ENCODE data around the gene ZCCHC4. TPM values are rescaled to one million over a fixed set of nuclear protein-coding genes. Genes with fewer than 3 reads are reported as not detected.
"Not testable (repeated sequence)": the region's sequence is repeated elsewhere in the genome, so short reads cannot be mapped to it uniquely, and the experiment has no call there.

The ZCCHC4 gene
- total and polyA plus RNA-seq, 2 donors = 6.5 to 29.7 TPM

DNA sequence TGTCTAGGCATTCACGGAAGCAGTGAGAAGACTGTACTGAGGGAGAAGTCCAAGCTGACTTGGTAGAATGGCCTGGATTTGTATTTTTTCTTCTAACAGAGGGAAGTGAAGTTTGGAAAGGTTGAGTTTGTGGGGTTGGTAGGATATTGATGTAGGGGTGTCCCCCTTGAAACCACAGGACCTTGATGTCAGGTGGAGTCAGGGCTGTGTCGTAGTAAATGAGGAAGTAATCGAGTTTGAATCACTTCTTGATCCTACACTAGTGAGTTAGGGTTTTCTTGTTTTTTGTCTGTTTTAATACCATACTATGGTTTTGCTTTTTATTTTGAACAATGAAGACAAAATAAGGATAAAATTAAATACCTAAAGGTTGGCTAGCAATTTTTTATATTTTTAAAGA lies 34.3 kb downstream of the ZCCHC4 start:
- no peak for DNase-seq (ENCODE audit: extremely low spot score)
- peaks cover 2% of the 10 kb centered on the region for H3K36me3 ChIP-seq (ENCODE audit: insufficient read depth)
- no peak overlapping the region for H3K27ac ChIP-seq (ENCODE audit: low read depth)
- no peak overlapping the region for H3K4me3 ChIP-seq (ENCODE audit: low read depth, low read length)
- WGBS = 91% methylated on average over 3 of the region's 3 CpGs
- H3K4me1 ChIP-seq (ENCODE audit: insufficient read depth) = no peaks in the 10 kb centered on the region

DNA sequence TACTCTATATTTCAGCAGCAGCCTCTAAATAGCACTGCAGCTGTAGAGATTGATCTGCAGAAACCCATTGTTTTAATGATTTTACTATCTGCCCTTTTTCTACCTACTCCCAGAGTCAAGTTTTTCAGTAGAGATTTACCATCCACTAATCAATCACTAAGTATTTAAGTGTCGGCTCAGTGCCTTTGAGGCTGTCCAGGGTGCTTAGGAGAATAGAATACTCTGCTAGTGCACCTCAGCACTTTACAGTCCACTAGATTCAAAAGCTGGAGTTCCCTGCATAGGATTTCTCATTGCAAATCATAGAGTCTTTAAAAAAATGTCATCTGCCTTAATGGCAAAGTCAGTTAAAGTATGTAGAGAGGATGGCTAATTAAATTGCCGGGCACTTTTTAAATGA lies 34.9 kb downstream of the ZCCHC4 start:
- Histone ChIP-seq H3K36me3 (ENCODE audit: insufficient read depth) (peaks cover 4% of the 10 kb centered on the region), H3K27ac (ENCODE audit: low read depth) (no peak overlapping the region), H3K4me3 (ENCODE audit: low read depth, low read length) (no peak overlapping the region), H3K4me1 (ENCODE audit: insufficient read depth) (no peaks in the 10 kb centered on the region)
- WGBS = 52% methylated on average over 2 of the region's 2 CpGs
- DNase-seq (ENCODE audit: extremely low spot score) = no peak

DNA sequence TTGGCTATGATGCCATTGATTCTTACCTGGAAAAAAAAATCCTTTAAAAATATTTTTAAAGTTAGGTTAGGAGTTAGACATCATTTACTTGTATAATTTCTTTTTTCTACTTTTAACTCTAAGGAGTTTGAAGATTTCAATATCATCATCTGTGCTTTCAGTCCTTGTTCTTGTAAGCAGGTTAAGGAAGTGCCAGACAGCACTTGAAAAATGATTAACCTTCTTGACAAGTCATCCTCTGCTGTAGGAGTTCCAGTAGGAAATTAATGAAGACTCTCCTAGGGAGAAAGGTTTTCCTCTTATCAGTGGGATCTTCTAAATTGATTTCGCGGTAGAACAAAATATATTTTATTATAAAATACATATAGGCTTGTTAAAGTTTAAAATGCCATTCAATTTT lies 35.4 kb downstream of the ZCCHC4 start:
- no peak for DNase-seq (ENCODE audit: extremely low spot score)
- H3K27ac ChIP-seq (ENCODE audit: low read depth) = no peak overlapping the region
- H3K4me1 ChIP-seq (ENCODE audit: insufficient read depth) = no peaks in the 10 kb centered on the region
- H3K36me3 ChIP-seq (ENCODE audit: insufficient read depth) = peaks cover 4% of the 10 kb centered on the region
- no peak overlapping the region for H3K4me3 ChIP-seq (ENCODE audit: low read depth, low read length)
- WGBS = 68% methylated on average over 2 of the region's 2 CpGs

DNA sequence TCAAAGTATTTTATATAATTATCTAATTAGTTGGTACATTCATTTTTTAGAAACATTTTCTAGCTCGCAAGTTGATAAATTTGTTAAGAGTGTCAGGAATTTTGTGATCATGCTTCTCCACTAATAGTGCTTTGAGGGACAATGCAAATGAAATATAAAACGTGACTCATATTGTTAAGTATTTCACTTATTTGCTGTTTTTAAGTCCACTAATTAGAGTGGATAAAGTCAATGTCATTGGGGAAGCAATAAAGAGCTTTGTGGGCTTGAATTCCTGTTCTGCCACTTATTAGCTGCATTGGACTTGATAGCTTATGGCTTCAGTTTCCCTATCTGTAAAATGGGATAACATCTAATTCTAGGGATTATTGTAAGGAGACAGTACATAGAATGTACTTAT lies 38.0 kb downstream of the ZCCHC4 start:
- Histone ChIP-seq H3K27ac (ENCODE audit: low read depth) (no peak overlapping the region), H3K4me3 (ENCODE audit: low read depth, low read length) (no peak overlapping the region), H3K36me3 (ENCODE audit: insufficient read depth) (peaks cover 4% of the 10 kb centered on the region), H3K4me1 (ENCODE audit: insufficient read depth) (no peaks in the 10 kb centered on the region)
- 84% methylated on average over 2 of the region's 2 CpGs for WGBS
- no peak for DNase-seq (ENCODE audit: extremely low spot score)

DNA sequence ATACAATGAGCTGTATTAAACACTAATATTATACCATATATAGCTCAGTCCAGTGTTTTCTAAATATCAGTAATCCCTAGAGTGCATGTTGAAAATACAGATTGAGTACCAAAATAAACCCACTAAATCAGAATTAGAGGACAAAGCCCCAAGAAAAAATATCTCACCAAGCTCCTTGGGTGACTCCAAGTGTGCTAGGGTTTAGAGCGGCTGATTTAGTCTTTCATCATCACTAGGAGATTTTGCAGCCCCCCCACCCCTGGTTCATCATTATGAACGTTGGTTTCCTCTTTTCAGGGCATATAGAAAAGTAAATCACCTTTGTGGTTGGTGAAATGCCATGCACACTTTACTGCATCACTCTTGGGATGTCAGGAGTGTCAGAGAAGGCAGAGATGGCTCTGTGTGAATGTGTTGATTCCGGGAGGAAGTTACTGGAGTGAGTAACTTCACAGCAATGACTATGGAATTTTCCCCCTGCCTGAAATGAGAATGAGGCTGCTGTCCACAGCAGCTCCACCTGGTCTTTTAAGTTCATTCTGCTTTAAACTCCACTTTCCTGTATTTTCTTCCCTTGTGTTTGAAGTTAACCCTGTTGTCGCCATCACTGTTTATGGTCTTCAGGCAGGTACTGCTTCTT lies 39.3 kb downstream of the ZCCHC4 start:
- WGBS = 80% methylated on average over 4 of the region's 4 CpGs
- Histone ChIP-seq H3K4me3 (ENCODE audit: low read depth, low read length) (no peak overlapping the region), H3K36me3 (ENCODE audit: insufficient read depth) (peaks cover 4% of the 10 kb centered on the region), H3K27ac (ENCODE audit: low read depth) (no peak overlapping the region), H3K4me1 (ENCODE audit: insufficient read depth) (no peaks in the 10 kb centered on the region)
- DNase-seq (ENCODE audit: extremely low spot score) = no peak

DNA sequence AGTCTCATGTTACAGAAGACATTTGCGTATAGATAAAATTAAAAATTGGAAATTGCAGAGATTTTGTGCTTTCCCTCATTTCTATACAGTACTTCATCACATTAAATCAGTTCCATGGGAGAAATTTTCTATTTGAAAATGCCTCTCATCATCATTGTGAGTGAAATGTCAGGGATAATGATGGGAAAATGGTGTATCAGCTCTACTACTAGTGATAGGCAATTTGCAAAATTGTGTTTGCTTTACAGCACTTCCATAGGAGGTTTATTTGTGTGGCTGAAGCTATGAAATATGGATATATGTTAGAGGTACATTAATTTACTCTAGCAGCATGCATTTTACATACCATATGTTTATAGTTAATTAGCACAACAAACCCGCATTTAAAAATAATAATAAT lies 43.5 kb downstream of the ZCCHC4 start:
- no peak overlapping the region for H3K27ac ChIP-seq (ENCODE audit: low read depth)
- WGBS = 98% methylated on average over 2 of the region's 2 CpGs
- no peak overlapping the region for H3K4me3 ChIP-seq (ENCODE audit: low read depth, low read length)
- H3K4me1 ChIP-seq (ENCODE audit: insufficient read depth) = no peaks in the 10 kb centered on the region
- H3K36me3 ChIP-seq (ENCODE audit: insufficient read depth) = peaks cover 4% of the 10 kb centered on the region
- DNase-seq (ENCODE audit: extremely low spot score) = no peak

DNA sequence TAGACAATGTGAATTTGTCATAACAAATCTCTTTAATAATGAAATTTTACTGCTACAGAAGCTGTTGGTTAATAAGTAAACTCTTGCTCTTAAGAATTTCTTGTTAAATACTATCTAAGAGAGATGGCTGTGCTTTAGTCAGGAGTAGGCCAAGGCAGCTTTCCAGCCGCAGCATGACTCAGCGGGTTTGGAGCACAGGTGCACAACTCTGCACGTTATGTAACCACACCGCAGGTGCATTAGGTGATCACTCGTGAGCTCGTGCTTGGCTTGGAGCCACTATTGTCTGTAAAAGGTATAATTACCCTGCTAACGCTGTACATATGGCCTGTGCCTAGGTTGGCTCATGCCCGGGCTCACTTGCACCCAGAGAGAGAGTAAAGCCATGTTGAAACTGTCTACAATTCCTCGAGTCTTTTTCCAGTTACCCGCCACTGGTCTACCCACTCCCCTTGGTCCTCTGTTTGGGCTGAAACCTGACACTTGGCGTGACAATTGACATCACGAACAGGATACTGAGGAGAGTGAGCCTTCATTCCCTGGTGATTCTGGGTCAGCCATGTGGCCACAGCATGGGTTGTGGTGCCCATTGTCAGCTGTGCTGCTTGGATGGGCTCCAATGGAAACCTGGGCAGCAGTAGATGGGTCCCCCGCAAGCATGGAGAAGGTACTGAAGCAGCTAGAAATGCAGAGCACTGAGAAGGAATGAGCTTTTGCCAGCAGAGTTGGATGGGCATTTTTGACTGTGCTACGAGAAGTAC lies 46.1 kb downstream of the ZCCHC4 start:
- Histone ChIP-seq H3K36me3 (ENCODE audit: insufficient read depth) (no peaks in the 10 kb centered on the region), H3K4me3 (ENCODE audit: low read depth, low read length) (no peak overlapping the region), H3K27ac (ENCODE audit: low read depth) (no peak overlapping the region), H3K4me1 (ENCODE audit: insufficient read depth) (no peaks in the 10 kb centered on the region)
- DNase-seq (ENCODE audit: extremely low spot score) = no peak
- 85% methylated on average over 14 of the region's 14 CpGs for WGBS

DNA sequence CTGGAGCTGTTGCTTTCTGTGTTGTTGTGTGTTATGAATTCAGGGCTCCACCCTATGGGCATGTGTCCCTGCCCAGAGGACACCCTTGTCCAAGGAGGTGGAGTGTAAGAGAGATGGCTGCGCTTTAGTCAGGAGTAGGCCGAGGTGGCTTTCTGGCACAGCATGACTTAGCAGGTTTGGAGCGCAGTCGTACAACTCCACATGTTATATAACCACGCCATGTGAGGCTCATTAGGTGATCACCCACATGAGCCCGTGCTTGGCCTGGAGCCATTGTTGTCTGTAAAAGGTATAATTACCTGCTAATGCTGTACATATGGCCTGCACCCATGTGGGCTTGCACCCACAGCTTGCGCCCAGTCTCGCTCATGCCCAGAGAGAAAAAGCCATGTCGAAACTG lies 48.7 kb downstream of the ZCCHC4 start:
- no peak overlapping the region for H3K4me3 ChIP-seq (ENCODE audit: low read depth, low read length)
- H3K27ac ChIP-seq (ENCODE audit: low read depth) = no peak overlapping the region
- H3K36me3 ChIP-seq (ENCODE audit: insufficient read depth) = no peaks in the 10 kb centered on the region
- no peaks in the 10 kb centered on the region for H3K4me1 ChIP-seq (ENCODE audit: insufficient read depth)
- DNase-seq (ENCODE audit: extremely low spot score) = no peak
- WGBS = 97% methylated on average over 9 of the region's 9 CpGs

DNA sequence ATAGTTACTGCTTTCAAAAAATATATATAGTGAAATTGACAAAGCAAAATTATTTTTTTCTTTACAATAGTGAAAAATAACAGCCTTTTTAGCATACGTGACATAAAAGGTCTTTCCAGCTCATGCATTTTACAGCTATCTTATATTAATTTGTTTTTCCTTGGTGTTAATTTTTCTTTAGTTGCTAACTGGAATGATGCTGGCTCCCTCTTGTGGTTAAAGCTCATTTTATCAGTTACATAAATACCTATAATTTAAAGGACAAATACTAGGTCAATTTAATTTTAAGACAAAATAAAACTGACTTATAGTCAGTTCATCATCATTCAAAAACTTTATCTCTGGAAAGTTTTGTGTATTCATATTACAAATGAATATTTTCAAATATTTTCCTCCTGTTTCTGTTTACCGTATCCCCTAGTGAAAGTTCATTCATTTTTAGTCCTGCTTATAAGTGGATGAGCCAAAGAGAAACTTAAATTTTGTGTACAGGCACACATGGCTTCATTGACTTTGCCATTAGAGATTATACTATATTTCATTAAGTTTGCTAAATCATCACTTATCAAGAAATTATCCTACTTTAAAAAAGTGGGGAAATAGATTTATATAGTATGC lies 54.5 kb downstream of the ZCCHC4 start:
- WGBS = 75% methylated on average over 2 of the region's 2 CpGs
- no peak overlapping the region for H3K4me3 ChIP-seq (ENCODE audit: low read depth, low read length)
- no peaks in the 10 kb centered on the region for H3K36me3 ChIP-seq (ENCODE audit: insufficient read depth)
- no peaks in the 10 kb centered on the region for H3K4me1 ChIP-seq (ENCODE audit: insufficient read depth)
- no peak for DNase-seq (ENCODE audit: extremely low spot score)
- H3K27ac ChIP-seq (ENCODE audit: low read depth) = no peak overlapping the region

DNA sequence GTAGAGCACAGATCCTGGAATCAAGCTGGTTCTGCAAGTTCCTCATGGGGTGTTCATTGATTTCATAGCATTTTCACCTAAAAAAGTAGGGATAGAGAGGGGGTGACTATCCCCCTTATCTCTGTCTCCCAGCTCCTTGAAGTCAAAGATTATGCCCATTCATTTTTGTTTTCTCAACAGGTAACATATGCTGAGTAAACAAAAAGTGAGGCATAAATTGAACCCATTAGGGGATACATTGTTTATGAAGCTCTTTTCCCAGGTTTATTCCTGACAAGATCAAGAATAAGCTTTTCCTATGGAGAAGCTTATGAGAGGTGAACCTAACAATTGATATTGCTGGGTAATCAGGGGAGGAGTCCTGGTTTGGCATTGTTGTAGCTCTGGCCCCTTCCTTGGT lies 55.3 kb downstream of the ZCCHC4 start:
- no peak for DNase-seq (ENCODE audit: extremely low spot score)
- Histone ChIP-seq H3K27ac (ENCODE audit: low read depth) (no peak overlapping the region), H3K4me3 (ENCODE audit: low read depth, low read length) (no peak overlapping the region), H3K4me1 (ENCODE audit: insufficient read depth) (no peaks in the 10 kb centered on the region), H3K36me3 (ENCODE audit: insufficient read depth) (no peaks in the 10 kb centered on the region)

DNA sequence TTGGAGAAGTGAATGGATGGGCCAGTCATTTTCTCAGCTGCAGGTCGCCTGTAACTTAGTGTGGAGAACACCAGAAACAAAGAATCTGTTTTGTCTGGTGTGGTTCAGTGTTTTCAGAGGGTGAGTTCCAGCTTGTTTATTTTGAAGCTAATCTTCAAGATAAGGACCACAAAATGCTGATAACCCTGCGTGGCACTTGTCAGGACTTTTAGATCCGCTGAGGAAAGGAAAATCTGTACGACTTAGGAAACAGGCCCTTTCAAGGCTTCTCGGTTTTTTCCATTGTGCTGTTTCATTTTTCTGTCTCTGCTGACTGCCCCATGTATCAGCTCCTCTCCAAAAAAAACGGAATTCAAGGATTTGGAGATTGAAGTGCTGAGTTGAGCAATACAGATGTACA lies 55.7 kb downstream of the ZCCHC4 start:
- no peak overlapping the region for H3K4me3 ChIP-seq (ENCODE audit: low read depth, low read length)
- no peak for DNase-seq (ENCODE audit: extremely low spot score)
- no peak overlapping the region for H3K27ac ChIP-seq (ENCODE audit: low read depth)
- H3K4me1 ChIP-seq (ENCODE audit: insufficient read depth) = no peaks in the 10 kb centered on the region
- WGBS = 36% methylated on average over 6 of the region's 6 CpGs
- no peaks in the 10 kb centered on the region for H3K36me3 ChIP-seq (ENCODE audit: insufficient read depth)

DNA sequence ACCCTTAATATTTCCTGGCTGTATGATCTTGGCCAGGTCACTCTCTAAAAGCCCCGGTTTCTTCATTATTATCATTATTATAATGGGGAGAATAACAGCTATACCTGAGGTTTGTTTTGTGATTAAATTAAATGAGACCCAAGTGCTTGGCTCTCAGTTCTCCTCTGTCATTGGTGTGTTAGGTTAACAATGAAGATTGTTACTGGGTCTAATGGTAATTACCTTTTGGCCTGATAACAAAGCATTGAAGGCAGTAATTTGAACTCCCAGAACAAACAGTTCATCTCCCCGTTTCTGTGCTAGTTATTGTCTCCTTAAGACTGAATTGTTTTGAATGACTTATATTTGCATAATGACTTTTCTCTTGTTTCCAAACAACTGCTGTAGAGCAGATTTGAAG lies 57.7 kb downstream of the ZCCHC4 start:
- WGBS = 61% methylated on average over 2 of the region's 2 CpGs
- Histone ChIP-seq H3K36me3 (ENCODE audit: insufficient read depth) (no peaks in the 10 kb centered on the region), H3K27ac (ENCODE audit: low read depth) (no peak overlapping the region), H3K4me3 (ENCODE audit: low read depth, low read length) (no peak overlapping the region), H3K4me1 (ENCODE audit: insufficient read depth) (no peaks in the 10 kb centered on the region)
- no peak for DNase-seq (ENCODE audit: extremely low spot score)

DNA sequence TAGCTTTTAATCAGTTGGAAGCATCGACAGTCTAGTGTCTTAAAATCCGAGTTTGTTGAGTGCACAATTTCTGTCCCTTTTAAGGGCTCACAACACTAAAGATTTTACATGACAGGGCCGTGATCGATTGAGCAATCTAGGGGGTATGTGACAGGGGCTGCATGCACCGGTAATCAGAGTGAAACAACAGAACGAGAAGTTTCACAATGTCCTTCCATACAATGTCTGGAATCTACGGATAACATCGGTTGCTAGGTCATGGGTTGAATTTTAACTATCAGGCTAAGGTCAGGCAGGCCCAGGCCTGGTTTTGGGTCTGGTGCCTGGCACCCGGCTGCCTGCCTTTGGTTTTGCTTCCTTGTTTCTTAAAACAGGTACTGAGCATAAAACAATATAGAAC lies 60.0 kb downstream of the ZCCHC4 start:
- DNase-seq (ENCODE audit: extremely low spot score) = not testable (repeated sequence)

More for the DNA sequence above, 60.0 kb downstream of the ZCCHC4 start:
- not testable (repeated sequence) for H3K4me1 ChIP-seq (ENCODE audit: insufficient read depth); H3K4me3 ChIP-seq (ENCODE audit: low read depth, low read length); H3K36me3 ChIP-seq (ENCODE audit: insufficient read depth); H3K27ac ChIP-seq (ENCODE audit: low read depth)
- 82% methylated on average over 9 of the region's 9 CpGs for WGBS
